PC-9 (cell line): ENCODE results near the gene MED9. TPM values are rescaled to one million over a fixed set of nuclear protein-coding genes. Genes with fewer than 3 reads are reported as not detected.
A peak's percentile ranks its signal among the peaks of the same experiment; 100 is the strongest.

Experiments used
- BruUV-seq: library from RNA; stranded (reverse); fragments of 400-500 nt; replicated peaks from 2 replicates; lab custom pipeline; 2021; lab: Mats Ljungman, UMichigan
- CTCF ChIA-PET: fragments of 300-600 bp; sonication (Branson Sonifier 250); formaldehyde crosslinking; loops from one replicate; lab custom pipeline; 2022; ENCODE audit warnings: antibody characterized with exemption; lab: Charles Lee
- POLR2A ChIA-PET: fragments of 300-600 bp; sonication (Branson Sonifier 250); formaldehyde crosslinking; loops from one replicate; lab custom pipeline; 2022; ENCODE audit warnings: antibody characterized with exemption; ENCODE audit not compliant: unreplicated experiment; lab: Charles Lee
- DNase-seq, 2 experiments: peaks; one replicate each; pipeline versions ENCODE4 v3.0.0 to v3.0.0-alpha.2; 2015 to 2022; ENCODE audit warnings: mixed read lengths in 1 of 2
- H2AFZ ChIP-seq: fragments of 200-600 bp; sonication (generic); 2 replicates; pipeline ENCODE4 v1.8.1; 2017; ENCODE audit warnings: antibody characterized with exemption
- H3F3A ChIP-seq: fragments of 200-600 bp; sonication (generic); 2 replicates; pipeline ENCODE4 v1.8.1; 2017; ENCODE audit warnings: antibody characterized with exemption, mild to moderate bottlenecking, low read depth; ENCODE audit not compliant: insufficient read depth
- H3K27ac ChIP-seq: fragments of 200-600 bp; sonication (generic); 2 replicates; pipeline ENCODE4 v1.6.1; 2016; ENCODE audit warnings: mixed run types
- H3K27me3 ChIP-seq: fragments of 200-600 bp; sonication (generic); 2 replicates; pipeline ENCODE4 v1.6.1; 2016; ENCODE audit warnings: low read depth, mixed run types; ENCODE audit not compliant: insufficient read depth
- H3K36me3 ChIP-seq: fragments of 200-600 bp; sonication (generic); 2 replicates; pipeline ENCODE4 v1.6.1; 2016; ENCODE audit warnings: low read depth, mixed run types
- H3K4me1 ChIP-seq: fragments of 200-600 bp; sonication (generic); replicated peaks from 2 replicates; pipeline ENCODE4 v1.6.1; 2016; ENCODE audit warnings: mixed run types; ENCODE audit not compliant: insufficient read depth
- H3K4me2 ChIP-seq: fragments of 200-600 bp; sonication (generic); 2 replicates; pipeline ENCODE4 v1.6.1; 2017; ENCODE audit warnings: mixed run types
- H3K4me3 ChIP-seq: fragments of 200-600 bp; sonication (generic); 2 replicates; pipeline ENCODE4 v1.6.1; 2016; ENCODE audit warnings: mixed run types
- H3K79me2 ChIP-seq: fragments of 200-600 bp; sonication (generic); 2 replicates; pipeline ENCODE4 v1.6.1; 2017; ENCODE audit warnings: low read depth, mixed run types
- H3K9me2 ChIP-seq: fragments of 200-600 bp; sonication (generic); 2 replicates; pipeline ENCODE4 v1.8.1; 2017; ENCODE audit warnings: mild to moderate bottlenecking; ENCODE audit not compliant: insufficient read depth
- H3K9me3 ChIP-seq: fragments of 200-600 bp; sonication (generic); 2 replicates; pipeline ENCODE4 v1.8.1; 2016; ENCODE audit warnings: low read depth; ENCODE audit not compliant: insufficient read depth
- H4K20me1 ChIP-seq: fragments of 200-600 bp; sonication (generic); 2 replicates; pipeline ENCODE4 v1.8.1; 2017; ENCODE audit not compliant: insufficient read depth
- EZH2 ChIP-seq: fragments of 200-600 bp; sonication (generic); IDR thresholded peaks from 2 replicates; pipeline ENCODE4 v1.8.0; 2017; ENCODE audit warnings: antibody characterized with exemption, low read depth
- intact Hi-C: fragments of 100-400 bp; cut with micrococcal nuclease; formaldehyde crosslinking; loops from one replicate; pipeline ENCODE4 v1.10.0; 2022; ENCODE audit not compliant: unreplicated experiment
- total RNA-seq: library from RNA; stranded (reverse); gene quantifications from 2 replicates; pipeline ENCODE4 v1.2.3, GENCODE V29; 2021
- TF ChIP-seq, protein P1 (sequence below): fragments of 200-600 bp; sonication (generic); conservative IDR thresholded peaks from 2 replicates; pipeline ENCODE4 v1.6.1; 2017; ENCODE audit warnings: mixed run types, antibody characterized with exemption, mild to moderate bottlenecking, moderate library complexity

The MED9 gene
- total RNA-seq, 1 experiment from 2014 or later = 15.8 TPM

DNA sequence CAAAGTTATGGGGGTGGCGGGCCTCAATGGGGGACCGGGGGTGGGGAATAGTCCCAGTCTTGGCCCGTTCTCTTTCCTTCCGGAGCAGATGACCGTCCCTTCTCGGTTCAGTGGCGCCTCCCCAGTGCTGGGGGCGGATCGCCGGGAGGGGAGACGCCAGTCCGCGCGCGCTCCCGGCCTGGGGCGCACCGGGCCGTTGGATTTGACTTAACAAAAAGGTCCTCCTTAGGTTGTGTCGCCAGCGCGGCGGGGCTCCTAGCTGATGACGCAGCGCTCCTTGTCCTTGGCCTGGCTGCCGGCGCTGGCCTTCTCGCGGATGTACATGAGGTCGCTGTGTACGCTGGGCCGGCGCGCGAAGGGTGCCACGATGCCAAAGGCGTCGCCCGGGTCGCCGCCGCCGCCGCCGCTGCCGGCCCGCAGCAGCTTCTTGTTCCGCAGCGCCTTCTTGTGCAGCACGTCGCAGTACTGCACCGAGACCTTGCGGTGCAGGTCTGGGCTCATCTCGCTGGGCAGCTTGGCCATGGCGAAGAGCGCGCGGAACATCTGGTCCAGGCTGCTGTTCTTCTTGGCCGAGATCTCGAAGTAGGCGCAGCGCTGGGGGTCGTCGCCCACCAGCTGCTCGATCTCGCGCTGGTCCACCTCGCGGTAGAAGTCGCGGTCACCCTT lies 18.2 kb downstream of the MED9 start:
- H3K4me3 ChIP-seq = no peak overlapping the region
- intact Hi-C loops = loop anchor here (10.0 kb wide), 1 partner anchor 420 kb away; no protein-coding TSS in a partner anchor
- no peaks in the 10 kb centered on the region for H3K27me3 ChIP-seq
- BruUV-seq = no TSS peak
- no peak for TF ChIP-seq EZH2
- TF ChIP-seq, protein P1, sequence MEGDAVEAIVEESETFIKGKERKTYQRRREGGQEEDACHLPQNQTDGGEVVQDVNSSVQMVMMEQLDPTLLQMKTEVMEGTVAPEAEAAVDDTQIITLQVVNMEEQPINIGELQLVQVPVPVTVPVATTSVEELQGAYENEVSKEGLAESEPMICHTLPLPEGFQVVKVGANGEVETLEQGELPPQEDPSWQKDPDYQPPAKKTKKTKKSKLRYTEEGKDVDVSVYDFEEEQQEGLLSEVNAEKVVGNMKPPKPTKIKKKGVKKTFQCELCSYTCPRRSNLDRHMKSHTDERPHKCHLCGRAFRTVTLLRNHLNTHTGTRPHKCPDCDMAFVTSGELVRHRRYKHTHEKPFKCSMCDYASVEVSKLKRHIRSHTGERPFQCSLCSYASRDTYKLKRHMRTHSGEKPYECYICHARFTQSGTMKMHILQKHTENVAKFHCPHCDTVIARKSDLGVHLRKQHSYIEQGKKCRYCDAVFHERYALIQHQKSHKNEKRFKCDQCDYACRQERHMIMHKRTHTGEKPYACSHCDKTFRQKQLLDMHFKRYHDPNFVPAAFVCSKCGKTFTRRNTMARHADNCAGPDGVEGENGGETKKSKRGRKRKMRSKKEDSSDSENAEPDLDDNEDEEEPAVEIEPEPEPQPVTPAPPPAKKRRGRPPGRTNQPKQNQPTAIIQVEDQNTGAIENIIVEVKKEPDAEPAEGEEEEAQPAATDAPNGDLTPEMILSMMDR = no peak
- POLR2A ChIA-PET = no interaction called here
- no peaks in the 10 kb centered on the region for H3K9me3 ChIP-seq
- no peaks in the 10 kb centered on the region for H3K79me2 ChIP-seq
- no peaks in the 10 kb centered on the region; the same call in 1 of the 2 replicates for H3K4me1 ChIP-seq
- H3K36me3 ChIP-seq = no peaks in the 10 kb centered on the region
- CTCF ChIA-PET = interaction anchor here (1.0 to 2.3 kb wide), 2 partner anchors 75 to 107 kb away, joined by 3 to 10 read pairs; no protein-coding TSS in a partner anchor
- no peak overlapping the region for H2AFZ ChIP-seq
- peaks cover 27% of the 10 kb centered on the region for H4K20me1 ChIP-seq
- H3K9me2 ChIP-seq = no peaks in the 10 kb centered on the region
- DNase-seq = no peak
- H3K4me2 ChIP-seq = no peak overlapping the region
- H3F3A ChIP-seq = peaks cover 19% of the 10 kb centered on the region; the same call in 1 of the 2 replicates
- H3K27ac ChIP-seq = no peak overlapping the region

DNA sequence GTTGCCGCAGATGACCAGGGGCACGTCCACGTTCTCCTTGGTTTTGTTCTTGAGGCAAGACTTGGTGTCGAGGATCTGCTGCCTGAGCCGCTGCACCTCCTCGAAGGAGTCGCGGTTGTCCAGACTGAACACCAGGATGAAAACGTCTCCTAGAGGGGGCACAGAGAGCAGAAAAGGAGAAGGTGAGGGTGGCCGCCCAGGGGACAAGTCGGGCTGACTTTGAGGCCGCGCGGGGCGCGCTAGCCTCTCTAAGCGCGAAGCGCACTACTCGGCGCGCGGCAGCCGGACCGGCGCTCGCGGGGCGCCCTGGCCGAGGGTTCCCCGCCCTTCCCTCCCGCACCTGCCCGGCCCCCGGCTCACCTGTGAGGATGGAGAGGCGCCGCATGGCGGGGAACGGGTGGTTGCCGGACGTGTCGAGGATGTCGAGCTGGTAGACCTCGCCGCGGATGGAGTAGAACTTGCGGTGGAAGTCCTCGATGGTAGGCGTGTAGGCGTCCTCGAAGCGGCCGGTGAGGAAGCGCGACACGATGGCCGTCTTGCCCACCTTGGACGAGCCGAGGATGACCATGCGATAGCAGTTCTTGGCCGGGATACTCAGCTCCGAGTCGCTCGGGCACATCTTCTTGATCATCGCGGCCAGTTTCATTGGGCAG lies 18.9 kb downstream of the MED9 start:
- intact Hi-C loops = loop anchor here (1.0 to 10.0 kb wide), 4 partner anchors 73 to 419 kb away; no protein-coding TSS in a partner anchor
- DNase-seq = no peak

More for the DNA sequence above, 18.9 kb downstream of the MED9 start:
- Histone ChIP-seq H3K4me1 (no peaks in the 10 kb centered on the region; the same call in 1 of the 2 replicates), H2AFZ (no peak overlapping the region), H3K9me3 (no peaks in the 10 kb centered on the region), H3K4me2 (no peak overlapping the region), H3K4me3 (no peak overlapping the region), H3F3A (peaks cover 19% of the 10 kb centered on the region; the same call in 1 of the 2 replicates), H3K27me3 (no peaks in the 10 kb centered on the region), H3K79me2 (no peaks in the 10 kb centered on the region), H4K20me1 (peaks cover 28% of the 10 kb centered on the region), H3K36me3 (no peaks in the 10 kb centered on the region), H3K27ac (no peak overlapping the region), H3K9me2 (no peaks in the 10 kb centered on the region)
- TF ChIP-seq EZH2 = no peak
- TF ChIP-seq, protein P1 = no peak
- TSS peak; percentile 73 for BruUV-seq
- ChIA-PET CTCF (interaction anchor here (0.6 to 2.8 kb wide), 8 partner anchors 16 to 423 kb away, joined by 3 to 13 read pairs (median 3); no protein-coding TSS in a partner anchor), POLR2A (interaction anchor here (0.7 kb wide), 2 partner anchors 9 to 285 kb away, joined by 10 to 24 read pairs; no protein-coding TSS in a partner anchor)
